ENCODE measurements around the gene PTPRG.

DNA sequence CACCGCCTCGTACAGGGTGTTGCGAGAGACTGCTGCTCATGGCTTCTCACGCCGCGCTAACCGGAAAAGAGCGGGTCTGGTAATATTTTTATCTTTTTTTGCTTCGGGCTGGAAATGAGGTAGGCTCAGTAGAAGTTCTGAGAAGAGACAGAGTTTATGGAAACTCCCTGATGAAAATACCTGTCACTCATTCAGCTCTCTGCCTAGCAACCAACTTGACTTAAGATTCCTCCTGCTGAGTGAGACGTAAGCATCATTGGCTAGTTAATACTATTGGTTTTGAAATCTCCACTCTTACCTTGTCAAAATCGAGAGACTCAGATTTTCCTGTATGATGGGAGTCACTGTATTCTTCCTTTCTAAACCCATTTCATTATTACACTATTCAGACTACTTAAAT, 181.7 kb downstream of the PTPRG start:
- TF ChIP-seq, protein P1, sequence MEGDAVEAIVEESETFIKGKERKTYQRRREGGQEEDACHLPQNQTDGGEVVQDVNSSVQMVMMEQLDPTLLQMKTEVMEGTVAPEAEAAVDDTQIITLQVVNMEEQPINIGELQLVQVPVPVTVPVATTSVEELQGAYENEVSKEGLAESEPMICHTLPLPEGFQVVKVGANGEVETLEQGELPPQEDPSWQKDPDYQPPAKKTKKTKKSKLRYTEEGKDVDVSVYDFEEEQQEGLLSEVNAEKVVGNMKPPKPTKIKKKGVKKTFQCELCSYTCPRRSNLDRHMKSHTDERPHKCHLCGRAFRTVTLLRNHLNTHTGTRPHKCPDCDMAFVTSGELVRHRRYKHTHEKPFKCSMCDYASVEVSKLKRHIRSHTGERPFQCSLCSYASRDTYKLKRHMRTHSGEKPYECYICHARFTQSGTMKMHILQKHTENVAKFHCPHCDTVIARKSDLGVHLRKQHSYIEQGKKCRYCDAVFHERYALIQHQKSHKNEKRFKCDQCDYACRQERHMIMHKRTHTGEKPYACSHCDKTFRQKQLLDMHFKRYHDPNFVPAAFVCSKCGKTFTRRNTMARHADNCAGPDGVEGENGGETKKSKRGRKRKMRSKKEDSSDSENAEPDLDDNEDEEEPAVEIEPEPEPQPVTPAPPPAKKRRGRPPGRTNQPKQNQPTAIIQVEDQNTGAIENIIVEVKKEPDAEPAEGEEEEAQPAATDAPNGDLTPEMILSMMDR (IDR thresholded peaks at IDR 0.05), result no peak
- TF ChIP-seq EP300 (IDR thresholded peaks at IDR 0.05), result no peak
- no peak for TF ChIP-seq POLR2A (IDR thresholded peaks at IDR 0.05; ENCODE audit: low read depth)

All from esophagus muscularis mucosa (tissue), 4 donors.